OCI-LY7 (cell line): ENCODE measurements around the gene SKIC2. TPM values are rescaled to one million over a fixed set of nuclear protein-coding genes. Genes with fewer than 3 reads are reported as not detected.

Source experiments
- BruUV-seq: library from RNA; stranded (reverse); fragments of 400-500 nt; replicated peaks from 2 replicates; lab custom pipeline; 2021; lab: Mats Ljungman, UMichigan
- CTCF ChIA-PET: fragments of 300-600 bp; sonication (Branson Sonifier 250); formaldehyde crosslinking; loops from one replicate; lab custom pipeline; 2022; ENCODE audit warnings: antibody characterized with exemption; ENCODE audit not compliant: unreplicated experiment; lab: Charles Lee
- POLR2A ChIA-PET: fragments of 300-600 bp; sonication (Branson Sonifier 250); formaldehyde crosslinking; loops from one replicate; lab custom pipeline; 2022; ENCODE audit warnings: antibody characterized with exemption; lab: Charles Lee
- DNase-seq: peaks from one replicate; pipeline ENCODE4 v3.0.0-alpha.2; 2015; ENCODE audit warnings: low spot score
- H2AFZ ChIP-seq: fragments of 200-600 bp; sonication (generic), shearing (Covaris generic); 2 replicates; pipeline ENCODE4 v1.6.1; 2014; ENCODE audit warnings: mild to moderate bottlenecking, antibody characterized with exemption, low read length, moderate library complexity
- H3K27ac ChIP-seq: fragments of 200-600 bp; sonication (generic); 2 replicates; pipeline ENCODE4 v1.5.1; 2014; ENCODE audit warnings: mixed run types, low read depth, mild to moderate bottlenecking, moderate library complexity, low read length, inconsistent platforms; ENCODE audit not compliant: poor library complexity, severe bottlenecking
- H3K36me3 ChIP-seq: fragments of 200-600 bp; sonication (generic); 2 replicates; pipeline ENCODE4 v1.6.1; 2014; ENCODE audit warnings: mild to moderate bottlenecking, antibody characterized with exemption, low read length, moderate library complexity, mixed read lengths; ENCODE audit not compliant: insufficient read depth
- H3K4me1 ChIP-seq: fragments of 200-600 bp; sonication (generic); 2 replicates; pipeline ENCODE4 v1.5.1; 2014; ENCODE audit warnings: mild to moderate bottlenecking, low read length; ENCODE audit not compliant: insufficient read depth, poor library complexity, severe bottlenecking
- H3K4me2 ChIP-seq: fragments of 200-600 bp; sonication (generic); 2 replicates; pipeline ENCODE4 v1.6.1; 2014; ENCODE audit warnings: mild to moderate bottlenecking, low read length
- H3K4me3 ChIP-seq: fragments of 200-600 bp; sonication (generic); 2 replicates; pipeline ENCODE4 v1.5.1; 2014; ENCODE audit warnings: mild to moderate bottlenecking, low read depth, low read length; ENCODE audit not compliant: poor library complexity, severe bottlenecking
- H3K79me2 ChIP-seq: fragments of 200-600 bp; sonication (generic); 2 replicates; pipeline ENCODE4 v1.6.1; 2016; ENCODE audit warnings: low read depth, mild to moderate bottlenecking, low read length, moderate library complexity, mixed read lengths; ENCODE audit not compliant: insufficient read depth
- H3K9me2 ChIP-seq: fragments of 200-600 bp; sonication (generic); 2 replicates; pipeline ENCODE4 v1.6.1; 2016; ENCODE audit warnings: mild to moderate bottlenecking, low read length, mixed read lengths; ENCODE audit not compliant: insufficient read depth
- H3K9me3 ChIP-seq: fragments of 200-600 bp; sonication (generic); 2 replicates; pipeline ENCODE4 v1.6.1; 2014; ENCODE audit warnings: mild to moderate bottlenecking, mixed run types, low read length, mixed read lengths
- H4K20me1 ChIP-seq: fragments of 200-600 bp; sonication (generic); 2 replicates; pipeline ENCODE4 v1.6.1; 2014; ENCODE audit warnings: mild to moderate bottlenecking, antibody characterized with exemption, low read length, moderate library complexity, mixed read lengths; ENCODE audit not compliant: insufficient read depth
- CTCF ChIP-seq: fragments of 200-600 bp; sonication (generic); conservative IDR thresholded peaks from 2 replicates; pipeline ENCODE4 v1.5.1; 2014; ENCODE audit warnings: mild to moderate bottlenecking, antibody characterized with exemption, low read length, moderate library complexity, mixed read lengths
- EZH2phosphoT487 ChIP-seq: fragments of 200-600 bp; sonication (generic); IDR thresholded peaks from 2 replicates; pipeline ENCODE4 v1.6.1; 2018; ENCODE audit warnings: low read depth, borderline replicate concordance, mild to moderate bottlenecking, mixed run types, antibody characterized with exemption, low read length, moderate library complexity, mixed read lengths
- intact Hi-C: fragments of 100-400 bp; cut with micrococcal nuclease; formaldehyde crosslinking; loops from one replicate; pipeline ENCODE4 v1.10.0; 2022; ENCODE audit not compliant: unreplicated experiment
- total RNA-seq, 2 experiments: library from RNA; depleted of rRNA in 1 of 2; stranded (reverse); fragments of >200 nt in 1 of 2; shearing (Covaris generic) in 1 of 2; gene quantifications; 2 replicates each; pipeline ENCODE4 v1.2.3, GENCODE V29; 2014 to 2022

The SKIC2 gene
- total RNA-seq, 2 experiments from 2014 or later, result 45.8 to 77.5 TPM

- peak; percentile 59 for DNase-seq
- TF ChIP-seq EZH2phosphoT487 (no peak), CTCF (peak; percentile 76)
- intact Hi-C loops, result no loop called here
- Histone ChIP-seq H3K36me3 (no peaks in the 10 kb centered on the region), H3K9me2 (no peaks in the 10 kb centered on the region), H3K27ac (no peak overlapping the region), H3K9me3 (no peaks in the 10 kb centered on the region), H3K4me3 (no peak overlapping the region), H3K79me2 (no peaks in the 10 kb centered on the region), H4K20me1 (no peaks in the 10 kb centered on the region), H3K4me2 (no peak overlapping the region), H3K4me1 (no peaks in the 10 kb centered on the region), H2AFZ (no peak overlapping the region)
- BruUV-seq, result no TSS peak
- POLR2A ChIA-PET, result interaction anchor here (0.9 kb wide), 1 partner anchor 185 kb away, joined by 5 read pairs; no protein-coding TSS in a partner anchor
- CTCF ChIA-PET, result interaction anchor here (0.7 to 1.1 kb wide), 2 partner anchors 20 to 49 kb away, joined by 3 read pairs; partner anchors contain the start of gene DXO
Measured at GRCh38 chr6:31922942-31923341, 36.0 kb upstream of the SKIC2 start.

- intact Hi-C loops, result no loop called here
- TF ChIP-seq CTCF (no peak), EZH2phosphoT487 (no peak)
- no peaks in the 10 kb centered on the region for H3K79me2 ChIP-seq
- H3K36me3 ChIP-seq, result no peaks in the 10 kb centered on the region
- no peaks in the 10 kb centered on the region for H3K9me2 ChIP-seq
- no peaks in the 10 kb centered on the region for H3K9me3 ChIP-seq
- ChIA-PET POLR2A (no interaction called here), CTCF (no interaction called here)
- DNase-seq, result no peak
- no peaks in the 10 kb centered on the region for H4K20me1 ChIP-seq
- no peaks in the 10 kb centered on the region for H3K4me1 ChIP-seq
- no peak within 1 kb of the TSS for H2AFZ ChIP-seq
- H3K27ac ChIP-seq, result no peak within 1 kb of the TSS
- no TSS peak for BruUV-seq
- no peak within 1 kb of the TSS for H3K4me2 ChIP-seq
- H3K4me3 ChIP-seq, result no peak within 1 kb of the TSS
Measured at GRCh38 chr6:31927242-31927862, 31.6 kb upstream of the SKIC2 start, which contains the start of gene C2. Gene C2 (plus strand): TSS chr6:31927717. CDS start chr6:31927753, 36 bp downstream.

- intact Hi-C loops, result no loop called here
- no peaks in the 10 kb centered on the region for H4K20me1 ChIP-seq
- H3K27ac ChIP-seq, result no peak overlapping the region
- TF ChIP-seq CTCF, result no peak
- TF ChIP-seq EZH2phosphoT487, result no peak
- no peak overlapping the region for H2AFZ ChIP-seq
- no peak overlapping the region for H3K4me2 ChIP-seq
- H3K4me3 ChIP-seq, result no peak overlapping the region
- H3K4me1 ChIP-seq, result no peaks in the 10 kb centered on the region
- H3K9me2 ChIP-seq, result no peaks in the 10 kb centered on the region
- H3K36me3 ChIP-seq, result no peaks in the 10 kb centered on the region
- no peak for DNase-seq
- CTCF ChIA-PET, result no interaction called here
- POLR2A ChIA-PET, result no interaction called here
- no TSS peak for BruUV-seq
- H3K79me2 ChIP-seq, result no peaks in the 10 kb centered on the region
- no peaks in the 10 kb centered on the region for H3K9me3 ChIP-seq
Measured at GRCh38 chr6:31927863-31928671, 30.9 kb upstream of the SKIC2 start.
